Natural killer cell (primary cell): Measurements from ENCODE around the gene IGFBP5. TPM values are rescaled to one million over a fixed set of nuclear protein-coding genes. Genes with fewer than 3 reads are reported as not detected.

Experiments used
- ATAC-seq, 3 donors: fragments of 150-1000 bp in 2 of 3; fragments of 200-7000 bp in 1 of 3; cut with Tn5 transposase; 1 replicate in 1 of 3; 2 replicates in 2 of 3; pipeline ENCODE4 v1.10.0; 2021; ENCODE audit warnings: mild to moderate bottlenecking in 2 of 3, moderate library complexity in 2 of 3
- DNase-seq, 2 donors: peaks; one replicate each; pipeline versions ENCODE4 v3.0.0 to v3.0.0-alpha.2; 2013 to 2021; ENCODE audit warnings: mixed read lengths in 1 of 2
- H3K27ac ChIP-seq: one replicate; pipeline ENCODE4 v1.5.1; 2013; ENCODE audit warnings: mild to moderate bottlenecking, low read length
- H3K27me3 ChIP-seq: one replicate; pipeline ENCODE4 v1.6.1; 2013; ENCODE audit warnings: low read length; ENCODE audit not compliant: control insufficient read depth, insufficient read depth
- H3K36me3 ChIP-seq: one replicate; pipeline ENCODE4 v1.6.1; 2013; ENCODE audit warnings: low read length; ENCODE audit not compliant: control insufficient read depth, insufficient read depth
- H3K4me1 ChIP-seq: one replicate; pipeline ENCODE4 v1.6.1; 2013; ENCODE audit warnings: low read length; ENCODE audit not compliant: control insufficient read depth, insufficient read depth
- H3K4me3 ChIP-seq: one replicate; pipeline ENCODE4 v1.5.1; 2013; ENCODE audit warnings: low read length
- H3K9me3 ChIP-seq: one replicate; pipeline ENCODE4 v1.6.1; 2013; ENCODE audit warnings: low read length; ENCODE audit not compliant: control insufficient read depth, insufficient read depth
- H3K27ac Mint-ChIP-seq, 2 donors: one replicate each; pipeline ENCODE4 v1.8.0; 2022; ENCODE audit warnings: mild to moderate bottlenecking in 2 of 2, mixed read lengths in 2 of 2, moderate library complexity in 1 of 2
- H3K27me3 Mint-ChIP-seq, 2 donors: one replicate each; pipeline ENCODE4 v1.8.0; 2022; ENCODE audit warnings: low read depth in 2 of 2, mixed read lengths in 2 of 2
- H3K36me3 Mint-ChIP-seq: one replicate; pipeline ENCODE4 v1.8.0; 2022; ENCODE audit warnings: mixed read lengths
- H3K4me1 Mint-ChIP-seq, 2 donors: one replicate each; pipeline ENCODE4 v1.8.0; 2022; ENCODE audit warnings: mixed read lengths in 2 of 2
- H3K4me3 Mint-ChIP-seq: one replicate; pipeline ENCODE4 v1.8.0; 2022; ENCODE audit warnings: mild to moderate bottlenecking, moderate library complexity, mixed read lengths
- H3K9me3 Mint-ChIP-seq, 2 donors: one replicate each; pipeline ENCODE4 v1.8.0; 2022; ENCODE audit warnings: mixed read lengths in 2 of 2
- WGBS: methylation state at CpG from one replicate; pipeline ENCODE4 v1.1.7; 2013; ENCODE audit warnings: missing lambda C conversion rate; ENCODE audit not compliant: insufficient coverage; 5-methylcytosine and 5-hydroxymethylcytosine counted together
- intact Hi-C: fragments of 100-400 bp; cut with micrococcal nuclease; formaldehyde crosslinking; loops from one replicate; pipeline ENCODE4 v1.14.2; 2022
- total RNA-seq, 4 donors: library from RNA; stranded (reverse); fragments of 120-200 nt in 1 of 4; gene quantifications; one replicate each; pipeline versions ENCODE4 v1.2.3 to v1.2.4, GENCODE V29; 2013 to 2022
- TF ChIP-seq, protein P1 (sequence below): fragments of 200-600 bp; IDR thresholded peaks from one replicate; pipeline ENCODE4 v1.8.0; 2022; ENCODE audit warnings: antibody characterized with exemption

IGFBP5 gene
- total RNA-seq, 3 donors from 2014 or later (not counting 1 experiment from before 2014, with no cell fraction given), result not detected

DNA sequence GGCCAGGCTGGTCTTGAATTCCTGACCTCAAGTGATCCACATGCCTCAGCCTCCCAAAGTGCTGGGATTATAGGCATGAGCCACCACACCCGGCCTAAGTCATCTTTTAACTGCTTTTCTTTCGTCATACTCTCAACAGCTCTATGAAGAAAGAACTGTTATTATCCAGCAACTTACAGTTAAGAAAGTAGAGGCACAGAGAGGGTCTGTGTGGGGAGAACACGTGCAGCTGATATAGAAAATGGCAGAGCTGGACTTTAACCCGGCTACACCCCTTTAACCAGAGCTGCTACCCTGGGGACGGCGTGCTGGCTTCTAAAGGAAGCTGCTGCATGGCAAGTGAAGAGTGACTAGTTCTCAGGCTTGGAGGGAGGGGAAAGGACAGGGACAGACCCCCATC, 36.6 kb downstream of the IGFBP5 start:
- TF ChIP-seq, protein P1, sequence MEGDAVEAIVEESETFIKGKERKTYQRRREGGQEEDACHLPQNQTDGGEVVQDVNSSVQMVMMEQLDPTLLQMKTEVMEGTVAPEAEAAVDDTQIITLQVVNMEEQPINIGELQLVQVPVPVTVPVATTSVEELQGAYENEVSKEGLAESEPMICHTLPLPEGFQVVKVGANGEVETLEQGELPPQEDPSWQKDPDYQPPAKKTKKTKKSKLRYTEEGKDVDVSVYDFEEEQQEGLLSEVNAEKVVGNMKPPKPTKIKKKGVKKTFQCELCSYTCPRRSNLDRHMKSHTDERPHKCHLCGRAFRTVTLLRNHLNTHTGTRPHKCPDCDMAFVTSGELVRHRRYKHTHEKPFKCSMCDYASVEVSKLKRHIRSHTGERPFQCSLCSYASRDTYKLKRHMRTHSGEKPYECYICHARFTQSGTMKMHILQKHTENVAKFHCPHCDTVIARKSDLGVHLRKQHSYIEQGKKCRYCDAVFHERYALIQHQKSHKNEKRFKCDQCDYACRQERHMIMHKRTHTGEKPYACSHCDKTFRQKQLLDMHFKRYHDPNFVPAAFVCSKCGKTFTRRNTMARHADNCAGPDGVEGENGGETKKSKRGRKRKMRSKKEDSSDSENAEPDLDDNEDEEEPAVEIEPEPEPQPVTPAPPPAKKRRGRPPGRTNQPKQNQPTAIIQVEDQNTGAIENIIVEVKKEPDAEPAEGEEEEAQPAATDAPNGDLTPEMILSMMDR, result no peak
- H3K4me1 Mint-ChIP-seq, result peaks cover 0 to 9% of the 10 kb centered on the region in 2 donors
- H3K27ac Mint-ChIP-seq, result no peak overlapping the region
- no peaks in the 10 kb centered on the region for H3K36me3 Mint-ChIP-seq
- no peaks in the 10 kb centered on the region for H3K9me3 Mint-ChIP-seq
- no peak overlapping the region for H3K4me3 Mint-ChIP-seq
- no peak overlapping the region for H3K27ac ChIP-seq
- no peaks in the 10 kb centered on the region for H3K9me3 ChIP-seq
- no peaks in the 10 kb centered on the region for H3K27me3 ChIP-seq
- H3K36me3 ChIP-seq, result no peaks in the 10 kb centered on the region
- no peak for ATAC-seq
- no peaks in the 10 kb centered on the region for H3K27me3 Mint-ChIP-seq
- no peaks in the 10 kb centered on the region for H3K4me1 ChIP-seq
- H3K4me3 ChIP-seq, result no peak overlapping the region
- 91% methylated on average over 6 of the region's 6 CpGs for WGBS
- DNase-seq, result no peak
- intact Hi-C loops, result no loop called here

DNA sequence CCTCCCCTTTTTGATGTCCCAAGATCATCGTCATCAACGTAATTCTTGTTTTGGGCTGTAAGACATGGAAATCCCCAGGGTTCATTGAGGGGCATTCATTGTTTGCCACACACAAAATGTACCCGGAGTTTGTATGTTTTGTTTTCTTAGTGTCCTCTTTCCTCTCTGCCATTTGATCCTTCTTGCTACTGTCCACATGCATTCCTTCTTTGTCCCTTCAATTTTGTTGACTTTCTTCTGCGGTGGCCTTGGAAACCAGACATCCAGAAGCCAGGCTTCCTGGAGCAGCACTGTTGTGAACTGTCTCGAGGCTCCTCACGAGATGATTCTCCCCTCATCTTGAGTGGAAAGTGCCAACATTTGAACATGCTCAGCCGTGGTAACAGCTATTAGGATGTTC, 37.4 kb downstream of the IGFBP5 start:
- no peaks in the 10 kb centered on the region for H3K36me3 Mint-ChIP-seq
- Histone ChIP-seq H3K9me3 (no peaks in the 10 kb centered on the region), H3K4me1 (no peaks in the 10 kb centered on the region), H3K27ac (no peak overlapping the region), H3K4me3 (no peak overlapping the region), H3K27me3 (no peaks in the 10 kb centered on the region), H3K36me3 (no peaks in the 10 kb centered on the region)
- peaks cover 0 to 9% of the 10 kb centered on the region in 2 donors for H3K4me1 Mint-ChIP-seq
- DNase-seq (no peak), ATAC-seq (no peak)
- no peak overlapping the region for H3K27ac Mint-ChIP-seq
- H3K9me3 Mint-ChIP-seq, result no peaks in the 10 kb centered on the region
- H3K27me3 Mint-ChIP-seq, result peaks cover 0 to 3% of the 10 kb centered on the region in 2 donors
- intact Hi-C loops, result no loop called here
- WGBS, result 84% methylated on average over 7 of the region's 7 CpGs
- TF ChIP-seq, protein P1, result no peak
- H3K4me3 Mint-ChIP-seq, result no peak overlapping the region

DNA sequence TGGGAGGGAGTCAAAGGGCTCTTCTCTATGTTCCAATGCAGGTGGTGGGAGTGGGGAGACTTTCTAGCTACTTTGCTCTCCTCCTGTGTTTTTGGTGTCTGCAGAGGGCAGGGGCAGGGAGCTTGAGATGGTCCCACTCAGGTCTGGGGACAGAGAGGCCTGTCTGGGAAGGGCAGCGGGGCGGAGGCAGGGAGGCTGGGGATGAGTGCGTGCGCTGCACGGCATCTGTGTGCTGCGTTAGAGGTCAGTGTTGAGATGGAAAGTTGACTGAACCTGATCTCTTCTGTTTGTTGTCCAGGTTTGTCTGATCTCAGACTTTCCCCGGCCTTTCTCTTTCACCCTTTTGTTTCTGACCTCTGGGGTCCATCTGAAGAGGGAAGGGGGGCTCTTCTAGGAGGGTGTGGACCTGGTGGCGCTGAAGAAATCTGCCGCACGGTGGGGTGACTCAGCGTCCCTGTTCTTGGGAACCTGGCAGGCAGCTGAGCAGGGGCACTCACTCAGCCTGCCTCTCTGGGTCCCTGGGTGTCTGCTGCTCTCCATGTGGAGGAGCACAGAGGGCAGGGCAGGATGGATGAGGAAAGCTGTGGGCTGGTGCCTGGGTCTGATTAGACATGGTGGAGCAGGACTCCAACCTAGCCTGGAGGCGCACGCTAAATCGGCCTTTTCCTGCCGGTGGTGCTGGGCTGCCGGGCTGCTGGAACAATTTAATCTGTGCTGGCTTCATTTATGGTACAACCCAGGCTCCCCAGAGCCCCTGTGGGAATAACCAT, 38.1 kb downstream of the IGFBP5 start:
- intact Hi-C loops, result no loop called here
- no peak for ATAC-seq
- no peaks in the 10 kb centered on the region for H3K9me3 Mint-ChIP-seq
- H3K27ac Mint-ChIP-seq, result no peak overlapping the region
- H3K36me3 ChIP-seq, result no peaks in the 10 kb centered on the region
- no peak overlapping the region for H3K4me3 ChIP-seq
- TF ChIP-seq, protein P1, result no peak
- peaks cover 0 to 9% of the 10 kb centered on the region in 2 donors for H3K4me1 Mint-ChIP-seq
- H3K27me3 Mint-ChIP-seq, result peaks cover 0 to 9% of the 10 kb centered on the region in 2 donors
- no peak overlapping the region for H3K4me3 Mint-ChIP-seq
- H3K4me1 ChIP-seq, result no peaks in the 10 kb centered on the region
- H3K27ac ChIP-seq, result no peak overlapping the region
- WGBS, result 92% methylated on average over 16 of the region's 16 CpGs
- no peaks in the 10 kb centered on the region for H3K9me3 ChIP-seq
- no peaks in the 10 kb centered on the region for H3K27me3 ChIP-seq
- no peak for DNase-seq
- no peaks in the 10 kb centered on the region for H3K36me3 Mint-ChIP-seq
